Measurements from ENCODE around the gene NCBP3.

DNA sequence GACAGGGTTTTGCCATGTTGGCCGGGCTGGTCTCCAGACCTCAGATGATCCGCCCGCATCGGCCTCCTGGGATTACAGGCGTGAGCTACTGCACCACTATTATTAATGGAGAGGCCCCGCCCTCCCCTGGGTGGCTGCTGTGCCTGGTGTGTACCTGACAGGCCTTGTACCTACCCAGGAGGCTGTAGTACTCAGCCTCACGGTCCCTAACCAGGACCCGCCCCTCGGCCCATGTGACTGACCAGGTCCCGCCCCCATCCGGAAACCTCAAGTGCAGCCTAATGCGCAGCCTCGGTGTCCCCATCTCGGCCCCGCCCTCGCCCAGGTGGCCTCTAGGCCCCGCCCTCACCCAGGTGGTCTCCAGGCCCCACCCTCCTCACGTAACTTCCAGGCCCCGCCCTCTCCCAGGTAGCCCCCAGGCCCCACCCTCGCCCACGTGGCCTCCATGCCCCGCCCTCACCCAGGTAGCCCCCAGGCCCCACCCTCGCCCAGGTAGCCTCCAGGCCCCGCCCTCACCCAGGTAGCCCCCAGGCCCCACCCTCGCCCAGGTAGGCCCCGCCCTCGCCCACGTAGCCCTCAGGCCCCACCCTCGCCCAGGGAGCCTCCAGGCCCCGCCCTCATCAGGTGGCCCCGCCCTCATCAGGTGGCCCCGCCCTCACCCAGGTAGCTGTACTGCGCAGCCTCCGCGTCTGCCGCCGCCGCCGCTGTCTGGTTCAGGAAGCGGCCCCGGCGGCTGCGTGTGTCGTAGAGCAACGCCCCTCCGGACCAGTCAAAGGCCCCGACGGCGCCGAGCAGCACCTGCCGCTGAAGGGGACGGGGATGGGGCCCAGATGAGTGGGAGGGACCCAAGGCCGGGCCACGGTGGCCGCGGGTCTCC, 91.3 kb downstream of the NCBP3 start:
- TF ChIP-seq POLR2AphosphoS5 (IDR thresholded peaks at IDR 0.05; ENCODE audit: low read depth, low read length), result no peak
- TF ChIP-seq SPI1 (IDR thresholded peaks at IDR 0.05; ENCODE audit: low read depth, low read length), result no peak
- TF ChIP-seq POLR2A (IDR thresholded peaks at IDR 0.05; ENCODE audit: low read depth, low read length), result no peak
- TF ChIP-seq TAF1 (IDR thresholded peaks at IDR 0.05; ENCODE audit: low read depth, low read length), result no peak
